Measurements from ENCODE around the gene NOS1AP.

GRCh38 chr1:162375463-162375862 is 306.0 kb downstream of the NOS1AP start:
- TF ChIP-seq REST (IDR thresholded peaks at IDR 0.05; ENCODE audit: insufficient read depth in 1 of 2, low read depth in 2 of 2, low read length in 2 of 2) (no peak), POLR2AphosphoS5 (IDR thresholded peaks at IDR 0.05; ENCODE audit: low read depth, low read length) (no peak), TAF1 (IDR thresholded peaks at IDR 0.05; ENCODE audit: borderline replicate concordance, insufficient read depth, low read length) (no peak), SIN3A (IDR thresholded peaks at IDR 0.05; ENCODE audit: borderline replicate concordance, insufficient read depth, low read length) (no peak)

Data from PFSK-1 (cell line).